ENCODE data around the gene OTOG.

OTOG gene

DNA sequence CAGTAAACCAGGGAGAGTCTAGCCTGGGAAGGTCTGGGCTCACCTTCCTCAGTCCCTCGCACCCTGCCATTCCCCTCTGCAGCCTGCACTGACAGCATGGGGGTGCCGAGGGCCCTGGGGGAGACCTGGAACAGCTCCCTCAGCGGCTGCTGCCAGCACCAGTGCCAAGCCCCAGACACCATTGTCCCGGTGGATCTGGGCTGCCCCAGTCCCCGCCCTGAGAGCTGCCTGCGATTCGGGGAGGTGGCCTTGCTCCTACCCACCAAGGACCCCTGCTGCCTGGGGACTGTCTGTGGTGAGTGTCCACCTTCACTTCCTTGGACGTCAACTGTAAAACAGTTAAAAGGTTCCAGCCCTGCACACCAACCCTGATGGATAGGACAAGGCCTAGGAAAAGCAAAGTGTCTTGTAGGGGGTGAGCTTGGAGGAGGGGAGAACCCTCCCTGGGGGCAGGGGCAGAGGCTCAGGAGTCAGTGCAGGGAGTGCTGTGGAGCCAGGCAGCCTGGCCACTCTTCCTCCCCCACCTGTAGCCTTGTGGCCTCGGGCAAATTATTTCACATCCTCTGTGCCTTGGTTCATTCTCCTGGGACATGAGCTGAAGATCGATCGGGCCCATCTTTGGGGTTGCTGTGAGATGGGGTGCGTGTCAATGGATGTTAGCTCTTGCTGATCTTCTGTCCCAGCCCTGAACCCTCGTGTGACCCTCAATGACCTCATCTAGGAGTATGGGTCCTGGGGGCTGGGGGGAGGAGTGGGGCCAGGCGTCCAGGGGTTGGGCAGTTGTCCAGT is 87.1 kb downstream of the OTOG start:
- no peak for DNase-seq (ENCODE audit: low read depth)

GRCh38 chr11:17634776-17635550 is 87.9 kb downstream of the OTOG start:
- no peak for DNase-seq (ENCODE audit: low read depth)

- DNase-seq (ENCODE audit: low read depth), result no peak
These were observed 88.5 kb downstream of the OTOG start for GRCh38 chr11:17635551-17635938.

DNA sequence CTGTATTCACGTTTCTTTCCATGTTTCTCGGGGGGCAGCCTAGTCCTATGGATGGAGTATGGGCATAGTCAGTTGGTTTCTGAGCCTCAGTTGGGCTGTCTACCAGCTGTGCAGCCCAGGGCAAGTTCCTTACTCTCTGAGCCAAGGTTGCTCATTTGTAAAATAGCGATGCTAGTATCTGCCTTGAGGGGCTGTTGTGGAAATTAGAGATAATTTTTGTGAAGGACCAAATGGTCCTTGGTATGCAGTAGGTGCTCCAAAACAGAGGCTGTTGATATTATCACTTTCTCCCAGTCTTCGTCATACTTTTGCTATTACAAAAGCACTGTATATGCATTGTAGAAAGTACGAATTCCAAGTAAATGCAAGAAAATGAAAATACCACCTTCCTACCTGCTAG is 89.7 kb downstream of the OTOG start:
- DNase-seq (ENCODE audit: low read depth), result no peak

- DNase-seq (ENCODE audit: low read depth), result no peak
These were observed 90.8 kb downstream of the OTOG start for GRCh38 chr11:17637901-17638300.

GRCh38 chr11:17638311-17638710 is 91.3 kb downstream of the OTOG start:
- DNase-seq (ENCODE audit: low read depth), result no peak

DNA sequence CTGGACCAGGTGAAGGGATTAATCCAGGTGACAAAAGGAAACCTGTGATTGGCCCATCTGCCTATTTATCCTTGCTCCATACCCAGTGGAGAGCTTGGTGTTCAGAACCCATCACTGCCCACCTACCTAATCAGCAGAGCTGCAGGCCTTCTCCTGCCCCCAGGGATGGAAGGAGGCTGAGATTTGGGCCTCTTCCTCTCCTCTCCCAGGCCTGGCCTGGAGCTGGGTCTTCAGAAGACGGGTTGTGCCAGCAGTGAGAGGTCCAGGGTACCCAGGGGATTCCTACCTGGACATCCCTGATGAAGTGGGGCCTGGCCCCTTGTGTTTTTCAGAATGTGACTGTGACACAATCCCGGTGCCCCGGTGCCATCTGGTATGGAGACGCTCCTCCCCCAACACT is 92.0 kb downstream of the OTOG start:
- no peak for DNase-seq (ENCODE audit: low read depth)

DNA sequence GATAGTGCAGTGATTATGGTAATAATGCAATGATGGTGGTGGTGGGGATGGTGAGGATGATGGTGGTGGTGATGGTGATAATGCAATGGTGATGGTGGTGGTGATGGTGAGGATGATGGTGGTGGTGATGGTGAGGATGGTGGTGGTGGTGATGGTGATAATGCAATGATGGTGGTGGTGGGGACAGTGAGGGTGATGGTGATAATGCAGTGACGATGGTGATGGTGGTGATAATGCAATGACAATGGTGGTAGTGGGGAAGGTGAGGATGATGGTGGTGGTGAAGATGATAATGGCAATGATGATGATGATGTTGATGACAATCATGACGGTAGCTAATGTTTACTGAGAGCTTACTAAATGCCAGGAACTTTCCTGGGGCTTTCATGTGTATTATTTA is 92.7 kb downstream of the OTOG start:
- no peak for DNase-seq (ENCODE audit: low read depth)

- no peak for DNase-seq (ENCODE audit: low read depth)
These were observed 93.6 kb downstream of the OTOG start for GRCh38 chr11:17640493-17641164.

DNA sequence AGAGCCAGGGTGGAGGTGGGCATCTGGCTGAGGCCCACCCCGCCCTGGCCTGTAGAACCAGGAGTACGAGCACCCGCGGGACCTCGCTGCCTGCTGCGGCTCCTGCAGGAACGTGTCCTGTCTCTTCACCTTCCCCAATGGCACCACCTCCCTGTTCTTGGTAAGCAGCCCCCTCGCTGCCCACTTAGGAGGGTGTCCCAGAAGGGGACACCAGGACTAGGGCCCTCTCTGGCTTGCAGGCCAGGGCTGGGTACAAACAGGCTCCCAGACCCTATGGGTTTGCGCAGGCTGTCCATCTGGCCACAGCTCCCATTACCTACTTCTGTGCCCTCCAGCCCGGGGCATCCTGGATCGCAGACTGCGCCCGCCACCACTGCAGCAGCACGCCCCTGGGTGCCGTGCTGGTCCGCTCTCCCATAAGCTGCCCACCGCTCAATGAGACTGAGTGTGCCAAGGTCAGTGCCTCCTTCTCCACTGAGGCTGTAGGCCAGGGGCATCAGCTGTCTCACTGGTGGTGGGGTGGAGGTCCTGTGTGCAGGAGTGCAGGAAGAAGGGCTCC is 94.8 kb downstream of the OTOG start:
- DNase-seq (ENCODE audit: low read depth), result no peak

DNA sequence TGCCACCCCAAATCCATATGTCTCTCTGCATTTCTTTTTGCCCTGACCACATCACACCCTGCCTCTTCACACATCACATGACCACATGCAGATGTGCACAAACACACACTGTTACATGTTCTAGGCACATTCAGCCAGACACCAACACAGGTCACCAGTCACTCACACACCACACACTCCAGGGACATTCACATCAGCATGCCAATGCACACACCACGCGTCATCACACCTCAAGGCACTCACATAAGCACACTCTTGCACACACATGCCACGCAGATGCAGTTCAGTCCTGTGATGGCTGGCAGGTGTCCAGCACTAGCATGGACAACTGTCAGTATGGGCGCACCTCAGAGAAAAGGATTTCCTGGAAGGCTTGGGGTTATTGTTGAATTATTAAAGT is 95.3 kb downstream of the OTOG start:
- no peak for DNase-seq (ENCODE audit: low read depth)

DNA sequence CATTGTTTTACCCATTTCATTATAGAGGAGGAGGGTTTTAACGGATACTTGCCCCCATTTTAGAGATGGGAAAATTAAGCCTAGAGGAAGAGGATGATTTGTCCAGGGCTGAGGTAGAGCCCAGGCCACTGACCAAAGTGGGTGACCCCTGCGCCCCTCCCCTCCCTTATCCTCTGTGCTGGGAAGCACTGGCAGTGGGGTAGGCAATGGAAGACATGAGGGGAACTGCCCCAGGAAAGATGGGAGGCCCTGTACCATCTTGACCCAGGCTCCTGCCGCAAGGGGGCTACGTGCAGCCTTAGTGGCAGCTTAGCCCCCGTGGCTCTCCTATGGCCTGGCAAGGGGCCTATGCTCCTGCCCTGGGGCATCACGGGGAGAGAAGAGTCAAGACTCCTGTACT is 95.9 kb downstream of the OTOG start:
- DNase-seq (ENCODE audit: low read depth), result no peak

- DNase-seq (ENCODE audit: low read depth), result no peak
These were observed 96.7 kb downstream of the OTOG start for GRCh38 chr11:17643506-17644405.

DNA sequence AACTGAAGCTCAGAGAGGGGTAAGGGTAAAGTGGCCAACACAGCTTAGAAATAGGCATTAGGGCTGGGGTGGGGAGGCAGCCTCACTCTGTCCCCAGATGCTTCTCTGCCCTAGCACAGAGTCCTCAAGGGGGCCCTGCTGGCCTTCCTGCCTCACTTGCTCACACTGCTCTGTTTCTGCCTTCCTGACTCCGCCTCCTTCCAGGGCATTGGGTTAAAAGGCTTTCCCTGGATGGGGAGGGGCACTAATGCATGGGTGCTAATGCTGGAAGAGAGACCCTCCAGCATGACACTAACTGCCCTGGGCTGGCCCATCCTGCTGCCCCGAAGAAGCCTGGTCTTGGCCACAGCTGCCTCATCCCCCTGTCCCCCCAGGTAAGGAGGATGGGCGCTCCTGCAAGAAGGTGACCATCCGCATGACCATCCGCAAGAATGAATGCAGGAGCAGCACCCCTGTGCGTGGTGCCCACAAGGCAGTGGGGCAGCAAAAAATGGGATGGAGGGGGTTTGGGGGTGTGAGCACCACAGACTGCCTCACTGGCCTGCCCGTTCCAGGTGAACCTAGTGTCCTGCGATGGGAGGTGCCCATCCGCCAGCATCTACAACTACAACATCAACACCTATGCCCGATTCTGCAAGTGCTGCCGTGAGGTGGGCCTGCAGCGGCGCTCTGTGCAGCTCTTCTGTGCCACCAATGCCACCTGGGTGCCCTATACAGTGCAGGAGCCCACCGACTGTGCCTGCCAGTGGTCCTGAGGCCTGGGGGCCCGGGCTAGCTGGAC is 98.3 kb downstream of the OTOG start:
- DNase-seq (ENCODE audit: low read depth), result no peak

DNA sequence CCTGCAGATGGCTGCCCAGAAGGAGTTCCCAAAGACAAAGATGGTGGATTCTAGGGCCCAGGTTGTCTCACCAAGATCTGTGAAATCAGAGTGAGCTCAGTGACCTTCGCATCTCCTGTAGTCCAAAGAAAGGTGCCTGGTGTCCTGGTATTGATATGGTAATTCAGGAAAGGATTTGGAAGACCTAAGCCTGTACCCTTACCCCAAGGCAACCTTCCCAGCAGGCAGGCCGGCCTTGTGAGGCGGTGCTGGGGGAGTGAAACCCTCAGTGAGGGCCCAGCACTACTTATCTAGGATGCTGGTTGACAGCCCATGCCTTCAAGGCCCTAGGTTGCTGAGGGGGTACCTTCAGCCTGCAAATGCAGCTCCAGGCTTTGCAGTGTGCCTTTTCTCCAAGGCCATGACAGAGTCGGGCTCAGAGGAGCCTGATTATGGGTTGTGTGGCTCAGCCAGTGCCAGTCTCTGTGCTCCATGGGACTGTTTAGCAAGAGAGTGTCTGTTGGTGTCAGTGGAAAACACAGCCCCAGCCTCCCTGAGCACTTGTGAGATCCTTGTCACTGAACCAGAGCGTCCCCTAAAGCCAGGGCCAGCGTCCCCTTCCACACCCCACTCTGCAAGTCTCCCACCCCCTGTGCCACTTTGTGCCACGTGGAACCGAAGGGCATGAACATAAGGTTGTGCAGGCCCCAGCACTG is 99.5 kb downstream of the OTOG start:
- no peak for DNase-seq (ENCODE audit: low read depth)

DNA sequence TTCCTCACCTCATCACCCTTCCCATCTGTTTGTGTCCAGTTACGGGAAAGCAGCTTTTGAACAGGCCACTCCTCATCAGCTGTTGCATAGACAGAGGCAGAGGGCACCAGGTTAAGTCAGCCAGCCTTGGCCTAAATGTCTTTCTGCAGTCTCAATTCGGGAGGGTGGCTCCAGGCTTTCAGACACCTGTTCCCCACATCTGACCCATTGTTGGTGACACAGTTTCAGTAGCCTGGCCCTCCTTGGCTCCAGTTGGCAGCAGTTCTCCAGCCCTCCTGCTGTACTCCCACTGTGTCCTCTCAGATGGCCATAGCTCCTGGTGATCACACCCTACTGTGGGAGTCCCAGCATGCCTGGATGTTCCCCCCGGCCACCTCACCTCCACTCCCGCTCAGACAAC is 101.5 kb downstream of the OTOG start:
- DNase-seq (ENCODE audit: low read depth), result no peak

- DNase-seq (ENCODE audit: low read depth), result no peak
These were observed 102.2 kb downstream of the OTOG start for GRCh38 chr11:17649261-17649660.

- no peak for DNase-seq (ENCODE audit: low read depth)
These were observed 102.6 kb downstream of the OTOG start for GRCh38 chr11:17649696-17650095.

DNA sequence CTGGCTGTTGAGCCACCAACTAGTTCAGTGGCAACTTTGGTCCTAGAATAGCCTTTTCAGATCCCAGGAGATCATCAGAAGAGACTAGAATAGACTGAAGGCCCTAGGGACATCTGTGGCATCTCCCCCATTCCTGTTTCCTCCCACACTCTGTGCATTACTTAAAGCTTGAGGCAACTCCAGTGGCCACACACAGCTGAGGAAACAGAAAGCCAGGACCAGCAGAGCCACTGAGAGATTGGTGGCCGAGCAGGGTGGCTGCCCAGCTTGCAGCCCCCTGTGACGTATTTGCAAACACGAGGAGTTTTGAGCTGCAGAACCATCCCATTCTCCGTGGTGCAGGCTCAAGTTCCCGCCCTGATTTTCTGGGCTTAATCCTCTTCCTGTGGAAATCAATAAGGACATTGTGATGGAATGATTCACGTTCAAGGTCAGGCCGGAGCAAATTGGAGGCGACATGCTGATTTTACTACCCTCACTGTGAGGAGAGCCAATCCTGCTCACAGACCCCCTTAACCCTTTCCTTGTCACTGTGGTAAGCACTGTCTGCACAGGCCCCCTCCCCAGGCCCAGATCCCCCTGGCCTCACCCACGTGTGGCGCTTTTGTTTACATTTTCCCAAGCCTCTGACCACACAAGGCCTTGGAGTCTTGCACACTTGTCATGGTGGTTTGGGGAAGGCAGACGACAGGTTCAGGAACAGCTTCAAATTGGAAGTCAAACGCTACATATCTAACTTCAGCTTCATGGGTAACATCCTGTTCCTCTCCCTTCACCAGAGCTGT is 103.3 kb downstream of the OTOG start:
- DNase-seq (ENCODE audit: low read depth), result no peak

All from stimulated activated CD8-positive, alpha-beta memory T cell treated with anti-CD3 and anti-CD28 coated beads, Interleukin-4, amount 100 ng/mL, for 24 hours (primary cell).